Measurements from ENCODE around the gene FAIM2.

Gene FAIM2

GRCh38 chr12:49903700-49904423 is at the start of gene FAIM2:
FAIM2 (minus strand) TSS chr12:49903900; CDS start chr12:49903792, 108 bp downstream.
- no peaks in the 10 kb centered on the region for H3K36me3 ChIP-seq (ENCODE audit: insufficient read depth, low read length)
- H3K9me3 ChIP-seq (ENCODE audit: control insufficient read depth, insufficient read depth, low read length) = no peaks in the 10 kb centered on the region
- peak within 1 kb of the TSS; percentile 29; the same call in 1 of the 2 replicates for H3K9ac ChIP-seq (ENCODE audit: low read depth, low read length)
- H3K4me1 ChIP-seq (ENCODE audit: insufficient read depth, low read length) = peaks cover 3% of the 10 kb centered on the region; the same call in 1 of the 2 replicates

- H3K9me3 ChIP-seq (ENCODE audit: control insufficient read depth, insufficient read depth, low read length) = no peaks in the 10 kb centered on the region
- no peak overlapping the region for H3K9ac ChIP-seq (ENCODE audit: low read depth, low read length)
- no peaks in the 10 kb centered on the region for H3K36me3 ChIP-seq (ENCODE audit: insufficient read depth, low read length)
- H3K4me1 ChIP-seq (ENCODE audit: insufficient read depth, low read length) = no peaks in the 10 kb centered on the region
These were observed 49.5 kb upstream of the FAIM2 start for GRCh38 chr12:49953151-49953550.

GRCh38 chr12:49952391-49953055 is 48.8 kb upstream of the FAIM2 start:
- no peaks in the 10 kb centered on the region for H3K36me3 ChIP-seq (ENCODE audit: insufficient read depth, low read length)
- H3K9ac ChIP-seq (ENCODE audit: low read depth, low read length) = no peak overlapping the region
- no peaks in the 10 kb centered on the region for H3K9me3 ChIP-seq (ENCODE audit: control insufficient read depth, insufficient read depth, low read length)
- no peaks in the 10 kb centered on the region for H3K4me1 ChIP-seq (ENCODE audit: insufficient read depth, low read length)

- Histone ChIP-seq H3K9ac (ENCODE audit: low read depth, low read length) (no peak overlapping the region), H3K9me3 (ENCODE audit: control insufficient read depth, insufficient read depth, low read length) (no peaks in the 10 kb centered on the region), H3K36me3 (ENCODE audit: insufficient read depth, low read length) (no peaks in the 10 kb centered on the region), H3K4me1 (ENCODE audit: insufficient read depth, low read length) (peaks cover 1% of the 10 kb centered on the region; the same call in 1 of the 2 replicates)
These were observed 47.9 kb upstream of the FAIM2 start for GRCh38 chr12:49951411-49952240.

- no peaks in the 10 kb centered on the region for H3K9me3 ChIP-seq (ENCODE audit: control insufficient read depth, insufficient read depth, low read length)
- H3K36me3 ChIP-seq (ENCODE audit: insufficient read depth, low read length) = no peaks in the 10 kb centered on the region
- no peak within 1 kb of the TSS for H3K9ac ChIP-seq (ENCODE audit: low read depth, low read length)
- H3K4me1 ChIP-seq (ENCODE audit: insufficient read depth, low read length) = peaks cover 11% of the 10 kb centered on the region
These were observed 46.9 kb upstream of the FAIM2 start, which contains the start of gene AQP2 for GRCh38 chr12:49950273-49951251. AQP2 (plus strand) TSS chr12:49950737; CDS start chr12:49950831, 94 bp downstream.

GRCh38 chr12:49949866-49950265 is 46.2 kb upstream of the FAIM2 start:
- no peak overlapping the region for H3K9ac ChIP-seq (ENCODE audit: low read depth, low read length)
- H3K4me1 ChIP-seq (ENCODE audit: insufficient read depth, low read length) = peaks cover 11% of the 10 kb centered on the region
- no peaks in the 10 kb centered on the region for H3K36me3 ChIP-seq (ENCODE audit: insufficient read depth, low read length)

GRCh38 chr12:49948866-49949845 is 45.5 kb upstream of the FAIM2 start:
- Histone ChIP-seq H3K9me3 (ENCODE audit: control insufficient read depth, insufficient read depth, low read length) (no peaks in the 10 kb centered on the region), H3K4me1 (ENCODE audit: insufficient read depth, low read length) (peaks cover 11% of the 10 kb centered on the region)

More at GRCh38 chr12:49949866-49950265, 46.2 kb upstream of the FAIM2 start:
- no peaks in the 10 kb centered on the region for H3K9me3 ChIP-seq (ENCODE audit: control insufficient read depth, insufficient read depth, low read length)

GRCh38 chr12:49947593-49948226 is 44.0 kb upstream of the FAIM2 start:
- peaks cover 11% of the 10 kb centered on the region for H3K4me1 ChIP-seq (ENCODE audit: insufficient read depth, low read length)
- no peaks in the 10 kb centered on the region for H3K9me3 ChIP-seq (ENCODE audit: control insufficient read depth, insufficient read depth, low read length)
- no peak overlapping the region for H3K9ac ChIP-seq (ENCODE audit: low read depth, low read length)
- no peaks in the 10 kb centered on the region for H3K36me3 ChIP-seq (ENCODE audit: insufficient read depth, low read length)

More at GRCh38 chr12:49948866-49949845, 45.5 kb upstream of the FAIM2 start:
- no peaks in the 10 kb centered on the region for H3K36me3 ChIP-seq (ENCODE audit: insufficient read depth, low read length)
- H3K9ac ChIP-seq (ENCODE audit: low read depth, low read length) = no peak overlapping the region

GRCh38 chr12:49946497-49946896 is 42.8 kb upstream of the FAIM2 start:
- Histone ChIP-seq H3K9ac (ENCODE audit: low read depth, low read length) (no peak overlapping the region), H3K4me1 (ENCODE audit: insufficient read depth, low read length) (peaks cover 11% of the 10 kb centered on the region), H3K36me3 (ENCODE audit: insufficient read depth, low read length) (no peaks in the 10 kb centered on the region), H3K9me3 (ENCODE audit: control insufficient read depth, insufficient read depth, low read length) (no peaks in the 10 kb centered on the region)

GRCh38 chr12:49946086-49946485 is 42.4 kb upstream of the FAIM2 start:
- H3K9me3 ChIP-seq (ENCODE audit: control insufficient read depth, insufficient read depth, low read length) = no peaks in the 10 kb centered on the region
- no peak overlapping the region for H3K9ac ChIP-seq (ENCODE audit: low read depth, low read length)
- H3K4me1 ChIP-seq (ENCODE audit: insufficient read depth, low read length) = peaks cover 11% of the 10 kb centered on the region
- no peaks in the 10 kb centered on the region for H3K36me3 ChIP-seq (ENCODE audit: insufficient read depth, low read length)

GRCh38 chr12:49945394-49946080 is 41.8 kb upstream of the FAIM2 start:
- Histone ChIP-seq H3K4me1 (ENCODE audit: insufficient read depth, low read length) (peaks cover 11% of the 10 kb centered on the region), H3K36me3 (ENCODE audit: insufficient read depth, low read length) (no peaks in the 10 kb centered on the region), H3K9ac (ENCODE audit: low read depth, low read length) (peak overlapping the region; percentile 38; the same call in 1 of the 2 replicates), H3K9me3 (ENCODE audit: control insufficient read depth, insufficient read depth, low read length) (no peaks in the 10 kb centered on the region)

- Histone ChIP-seq H3K9ac (ENCODE audit: low read depth, low read length) (no peak overlapping the region), H3K36me3 (ENCODE audit: insufficient read depth, low read length) (no peaks in the 10 kb centered on the region), H3K4me1 (ENCODE audit: insufficient read depth, low read length) (peaks cover 11% of the 10 kb centered on the region), H3K9me3 (ENCODE audit: control insufficient read depth, insufficient read depth, low read length) (no peaks in the 10 kb centered on the region)
These were observed 41.0 kb upstream of the FAIM2 start for GRCh38 chr12:49944718-49945117.

Data from ES-I3 (cell line).